ENCODE measurements around the gene EXOC7.

Gene EXOC7

DNA sequence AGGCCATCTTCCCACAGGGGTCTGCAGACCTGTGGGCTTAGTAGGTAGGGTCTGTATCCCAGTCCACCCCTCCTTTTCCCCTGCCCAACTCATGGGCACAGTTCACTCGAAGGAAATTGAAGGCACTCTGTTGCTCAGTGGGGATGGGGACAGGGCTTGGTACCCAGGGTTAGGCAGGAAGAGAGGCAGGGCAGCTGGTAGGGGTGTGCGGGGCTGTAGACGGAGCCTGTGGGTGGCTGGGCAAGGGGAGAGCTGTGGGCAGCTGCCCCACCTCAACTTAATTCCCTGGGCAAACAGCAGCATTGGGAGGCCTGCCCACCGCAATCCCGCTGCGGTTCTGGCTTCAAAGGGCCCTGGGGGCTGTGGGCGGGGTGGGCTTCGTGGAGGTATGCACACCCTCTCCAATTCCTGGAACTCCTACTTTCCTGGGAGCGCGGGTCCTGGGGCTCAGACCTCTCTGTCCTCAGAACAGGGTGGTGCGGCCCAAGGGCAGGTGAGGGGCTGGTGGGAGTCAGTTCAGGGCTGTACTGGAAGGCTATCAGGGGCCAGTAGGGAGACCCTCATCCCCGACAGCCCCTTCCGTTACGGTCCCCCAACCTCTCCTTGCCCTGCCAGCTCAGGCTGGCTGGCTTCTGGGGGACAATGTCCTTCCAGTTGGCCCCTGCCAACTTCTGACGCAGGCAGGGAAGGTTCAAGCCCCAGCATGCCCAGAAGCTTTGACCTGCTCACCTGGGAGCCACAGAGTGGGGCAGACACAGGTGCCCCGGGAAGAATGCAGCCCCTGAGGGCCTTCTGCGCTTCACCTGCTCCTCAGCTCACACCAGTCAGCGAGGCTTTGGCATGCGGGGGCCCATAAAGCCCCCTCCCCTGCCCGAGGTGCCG lies 28.3 kb upstream of the EXOC7 start:
- Mint-ChIP-seq H3K4me1 (ENCODE audit: low read depth) (peaks cover 18% of the 10 kb centered on the region), H3K4me3 (no peak overlapping the region), H3K27me3 (no peaks in the 10 kb centered on the region), H3K36me3 (ENCODE audit: low read depth) (no peaks in the 10 kb centered on the region), H3K9me3 (no peaks in the 10 kb centered on the region), H3K27ac (no peak overlapping the region)
- no peak for DNase-seq

DNA sequence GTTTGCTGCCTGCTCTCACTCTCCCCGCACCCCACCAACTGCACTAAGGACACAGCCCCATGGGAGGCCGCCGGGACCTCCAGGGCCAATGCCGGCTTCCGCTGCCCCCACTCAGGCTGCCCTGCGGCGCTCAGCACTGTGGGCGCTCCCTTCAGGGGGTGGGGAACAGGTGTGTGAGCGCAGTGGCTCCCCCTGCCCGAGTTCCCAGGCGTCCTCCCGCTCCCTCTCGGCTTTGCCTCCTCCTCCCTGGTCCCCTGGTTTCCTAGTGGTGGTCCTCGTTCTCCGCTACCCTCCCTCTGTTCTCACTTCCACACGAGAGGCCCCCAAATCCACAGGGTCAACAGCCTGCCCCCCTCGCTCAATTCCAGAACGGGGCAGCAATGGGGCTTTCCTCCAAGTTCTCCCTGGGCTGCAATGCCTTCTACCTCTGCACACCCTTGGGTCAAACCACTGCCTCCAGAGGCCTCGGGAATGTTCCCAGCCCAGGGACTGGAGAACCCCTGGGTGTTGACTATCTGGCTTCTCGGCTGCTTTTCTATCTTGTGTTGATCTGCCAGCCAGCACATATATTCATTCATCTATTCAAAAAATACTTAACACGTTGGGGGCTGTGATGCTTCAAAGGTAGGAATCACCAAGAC lies 27.6 kb upstream of the EXOC7 start:
- Mint-ChIP-seq H3K4me3 (no peak overlapping the region), H3K36me3 (ENCODE audit: low read depth) (no peaks in the 10 kb centered on the region), H3K4me1 (ENCODE audit: low read depth) (peaks cover 23% of the 10 kb centered on the region), H3K27ac (peak overlapping the region; percentile 57), H3K27me3 (no peaks in the 10 kb centered on the region), H3K9me3 (no peaks in the 10 kb centered on the region)
- no peak for DNase-seq

GRCh38 chr17:76130473-76130872 lies 26.9 kb upstream of the EXOC7 start:
- DNase-seq, result no peak
- H3K27me3 Mint-ChIP-seq, result no peaks in the 10 kb centered on the region
- H3K9me3 Mint-ChIP-seq, result no peaks in the 10 kb centered on the region
- H3K4me1 Mint-ChIP-seq (ENCODE audit: low read depth), result peaks cover 23% of the 10 kb centered on the region
- no peak overlapping the region for H3K4me3 Mint-ChIP-seq
- no peak overlapping the region for H3K27ac Mint-ChIP-seq
- H3K36me3 Mint-ChIP-seq (ENCODE audit: low read depth), result no peaks in the 10 kb centered on the region

- no peak overlapping the region for H3K4me3 Mint-ChIP-seq
- H3K27me3 Mint-ChIP-seq, result no peaks in the 10 kb centered on the region
- no peaks in the 10 kb centered on the region for H3K9me3 Mint-ChIP-seq
- H3K36me3 Mint-ChIP-seq (ENCODE audit: low read depth), result no peaks in the 10 kb centered on the region
- no peak for DNase-seq
- H3K27ac Mint-ChIP-seq, result no peak overlapping the region
- peaks cover 19% of the 10 kb centered on the region for H3K4me1 Mint-ChIP-seq (ENCODE audit: low read depth)
Measured at GRCh38 chr17:76125922-76126321, 22.3 kb upstream of the EXOC7 start.

GRCh38 chr17:76125391-76125675 lies 21.7 kb upstream of the EXOC7 start:
- no peak overlapping the region for H3K27ac Mint-ChIP-seq
- H3K4me1 Mint-ChIP-seq (ENCODE audit: low read depth), result peaks cover 22% of the 10 kb centered on the region
- no peak for DNase-seq
- no peaks in the 10 kb centered on the region for H3K9me3 Mint-ChIP-seq
- H3K36me3 Mint-ChIP-seq (ENCODE audit: low read depth), result no peaks in the 10 kb centered on the region
- H3K4me3 Mint-ChIP-seq, result no peak overlapping the region
- H3K27me3 Mint-ChIP-seq, result no peaks in the 10 kb centered on the region

GRCh38 chr17:76124582-76125390 lies 21.2 kb upstream of the EXOC7 start:
- no peaks in the 10 kb centered on the region for H3K36me3 Mint-ChIP-seq (ENCODE audit: low read depth)
- no peaks in the 10 kb centered on the region for H3K27me3 Mint-ChIP-seq
- no peaks in the 10 kb centered on the region for H3K9me3 Mint-ChIP-seq
- H3K4me1 Mint-ChIP-seq (ENCODE audit: low read depth), result peaks cover 22% of the 10 kb centered on the region
- no peak overlapping the region for H3K4me3 Mint-ChIP-seq
- no peak overlapping the region for H3K27ac Mint-ChIP-seq
- DNase-seq, result no peak

DNA sequence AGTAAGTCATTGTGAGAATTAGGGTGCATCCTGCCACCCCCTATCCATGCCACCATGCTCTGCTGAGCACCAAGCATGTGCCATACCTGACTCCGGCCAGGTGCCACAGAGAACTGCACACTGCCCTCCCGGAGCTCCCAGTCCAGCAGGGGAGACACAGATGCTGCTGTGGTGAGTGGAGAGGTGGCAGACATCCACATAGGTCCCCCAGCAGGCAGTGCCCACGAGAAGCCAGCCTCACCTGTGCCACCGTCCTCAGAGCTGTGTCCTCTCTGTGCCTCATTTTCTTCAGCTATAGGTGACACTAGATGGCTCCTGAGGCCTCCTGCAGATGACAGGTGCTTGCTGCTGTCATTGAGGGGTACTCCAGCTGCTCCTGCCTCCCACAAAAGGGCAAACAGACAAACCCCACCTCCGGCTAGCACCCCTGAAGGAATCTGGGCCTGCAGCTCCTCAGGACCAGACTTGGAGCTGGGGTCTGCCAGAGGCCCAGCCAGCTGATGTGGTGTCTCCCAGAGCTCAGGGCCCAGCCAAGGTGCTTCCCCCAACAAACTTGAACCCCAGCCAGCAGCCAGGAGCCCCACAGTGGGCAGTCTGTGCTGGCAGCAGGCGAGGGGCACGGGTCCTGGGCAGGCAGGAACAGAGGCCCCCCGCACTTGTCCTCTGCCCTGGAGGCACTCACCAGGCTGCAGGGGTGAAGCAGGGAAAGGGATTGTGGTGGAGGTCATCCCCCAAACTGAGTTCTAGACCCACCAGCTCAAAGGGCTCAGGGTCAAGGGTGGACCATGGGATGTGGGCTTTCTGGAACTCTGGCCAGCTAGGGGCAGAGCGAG lies 20.4 kb upstream of the EXOC7 start:
- no peaks in the 10 kb centered on the region for H3K36me3 Mint-ChIP-seq (ENCODE audit: low read depth)
- no peak for DNase-seq
- no peaks in the 10 kb centered on the region for H3K27me3 Mint-ChIP-seq
- H3K9me3 Mint-ChIP-seq, result no peaks in the 10 kb centered on the region
- H3K4me1 Mint-ChIP-seq (ENCODE audit: low read depth), result peaks cover 22% of the 10 kb centered on the region
- H3K27ac Mint-ChIP-seq, result no peak overlapping the region
- no peak overlapping the region for H3K4me3 Mint-ChIP-seq

GRCh38 chr17:76123191-76123499 lies 19.6 kb upstream of the EXOC7 start:
- H3K4me3 Mint-ChIP-seq, result no peak overlapping the region
- H3K27ac Mint-ChIP-seq, result peak overlapping the region; percentile 41
- H3K9me3 Mint-ChIP-seq, result no peaks in the 10 kb centered on the region
- peaks cover 22% of the 10 kb centered on the region for H3K4me1 Mint-ChIP-seq (ENCODE audit: low read depth)
- no peaks in the 10 kb centered on the region for H3K36me3 Mint-ChIP-seq (ENCODE audit: low read depth)
- no peak for DNase-seq
- H3K27me3 Mint-ChIP-seq, result no peaks in the 10 kb centered on the region

DNA sequence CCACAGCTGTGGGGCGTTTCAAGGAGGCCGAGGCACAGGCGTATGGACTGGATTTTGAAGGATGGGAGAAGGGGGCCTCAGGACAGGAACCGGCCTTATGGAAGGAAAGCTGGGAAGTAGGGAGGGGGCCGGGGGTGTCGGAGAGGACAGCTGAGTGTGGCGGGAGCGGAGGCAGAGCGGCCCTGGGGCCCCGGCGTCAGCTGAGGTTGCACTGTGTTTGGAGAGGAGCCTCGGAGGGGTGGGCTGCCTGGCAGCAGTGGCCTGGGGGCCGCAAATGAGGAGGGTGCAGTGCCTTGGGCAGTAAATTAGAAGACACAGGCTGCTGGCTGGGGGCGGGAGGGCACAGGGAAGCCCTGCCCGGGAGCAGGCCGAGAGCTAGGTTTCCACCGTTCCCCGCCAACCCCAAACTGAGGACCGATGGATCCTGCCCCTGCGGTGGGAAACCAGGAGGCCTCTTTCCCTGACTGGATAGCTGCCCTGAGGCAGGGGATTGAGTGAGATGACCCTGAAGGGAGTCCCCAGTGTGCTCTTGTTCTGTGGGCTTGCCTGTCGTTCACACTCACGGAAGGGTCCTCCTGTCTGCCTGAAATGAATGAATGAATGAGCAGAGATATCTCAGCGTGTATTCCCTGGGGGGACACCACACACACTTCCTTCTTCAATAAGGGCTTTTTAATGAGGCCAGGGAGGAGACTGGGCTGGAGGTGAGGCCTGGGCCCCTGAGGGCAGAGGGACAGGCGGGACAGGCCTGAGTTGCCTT lies 19.0 kb upstream of the EXOC7 start:
- Mint-ChIP-seq H3K4me1 (ENCODE audit: low read depth) (peaks cover 22% of the 10 kb centered on the region), H3K27me3 (no peaks in the 10 kb centered on the region), H3K36me3 (ENCODE audit: low read depth) (no peaks in the 10 kb centered on the region), H3K4me3 (peak overlapping the region; percentile 6), H3K27ac (peak overlapping the region; percentile 84), H3K9me3 (no peaks in the 10 kb centered on the region)
- DNase-seq, result no peak

DNA sequence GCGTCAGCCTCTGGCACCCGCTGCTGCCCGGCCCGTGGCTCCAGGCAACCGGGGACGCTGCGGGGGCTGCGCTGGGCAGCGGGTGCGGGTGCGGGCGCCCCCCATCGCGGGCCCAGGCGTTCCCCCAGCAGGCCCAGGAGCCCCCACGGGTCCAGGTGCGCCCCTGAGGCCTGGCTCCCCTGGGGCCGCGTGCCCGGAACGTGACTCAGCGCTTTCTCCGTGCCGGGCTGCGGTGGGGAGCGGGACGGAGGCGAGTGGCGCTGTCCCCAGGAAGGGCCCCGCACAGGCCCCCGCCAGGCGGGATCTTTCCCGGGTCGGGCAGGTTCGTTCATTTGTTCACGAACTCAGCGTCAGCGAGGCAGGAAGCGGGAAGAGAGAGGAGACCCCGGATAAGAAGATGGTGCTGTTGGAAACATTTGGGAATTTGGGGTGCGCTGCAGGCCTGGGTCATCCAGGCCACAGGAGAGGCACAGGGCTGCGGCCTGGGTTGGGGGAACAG lies 18.4 kb upstream of the EXOC7 start:
- peak overlapping the region; percentile 6 for H3K4me3 Mint-ChIP-seq
- DNase-seq, result no peak
- H3K4me1 Mint-ChIP-seq (ENCODE audit: low read depth), result peaks cover 18% of the 10 kb centered on the region
- H3K9me3 Mint-ChIP-seq, result no peaks in the 10 kb centered on the region
- no peaks in the 10 kb centered on the region for H3K27me3 Mint-ChIP-seq
- no peaks in the 10 kb centered on the region for H3K36me3 Mint-ChIP-seq (ENCODE audit: low read depth)
- peak overlapping the region; percentile 84 for H3K27ac Mint-ChIP-seq

- no peak overlapping the region for H3K4me3 Mint-ChIP-seq
- no peaks in the 10 kb centered on the region for H3K9me3 Mint-ChIP-seq
- H3K27ac Mint-ChIP-seq, result peak overlapping the region; percentile 12
- no peaks in the 10 kb centered on the region for H3K36me3 Mint-ChIP-seq (ENCODE audit: low read depth)
- no peaks in the 10 kb centered on the region for H3K27me3 Mint-ChIP-seq
- H3K4me1 Mint-ChIP-seq (ENCODE audit: low read depth), result peaks cover 10% of the 10 kb centered on the region
- no peak for DNase-seq
Measured at GRCh38 chr17:76120658-76121008, 17.0 kb upstream of the EXOC7 start.

- Mint-ChIP-seq H3K27ac (no peak overlapping the region), H3K4me1 (ENCODE audit: low read depth) (peaks cover 10% of the 10 kb centered on the region), H3K9me3 (no peaks in the 10 kb centered on the region), H3K4me3 (no peak overlapping the region), H3K36me3 (ENCODE audit: low read depth) (no peaks in the 10 kb centered on the region), H3K27me3 (no peaks in the 10 kb centered on the region)
- DNase-seq, result no peak
Measured at GRCh38 chr17:76119409-76120371, 16.1 kb upstream of the EXOC7 start.
